Measurements from ENCODE around the gene DNAH1.

Gene DNAH1

DNA sequence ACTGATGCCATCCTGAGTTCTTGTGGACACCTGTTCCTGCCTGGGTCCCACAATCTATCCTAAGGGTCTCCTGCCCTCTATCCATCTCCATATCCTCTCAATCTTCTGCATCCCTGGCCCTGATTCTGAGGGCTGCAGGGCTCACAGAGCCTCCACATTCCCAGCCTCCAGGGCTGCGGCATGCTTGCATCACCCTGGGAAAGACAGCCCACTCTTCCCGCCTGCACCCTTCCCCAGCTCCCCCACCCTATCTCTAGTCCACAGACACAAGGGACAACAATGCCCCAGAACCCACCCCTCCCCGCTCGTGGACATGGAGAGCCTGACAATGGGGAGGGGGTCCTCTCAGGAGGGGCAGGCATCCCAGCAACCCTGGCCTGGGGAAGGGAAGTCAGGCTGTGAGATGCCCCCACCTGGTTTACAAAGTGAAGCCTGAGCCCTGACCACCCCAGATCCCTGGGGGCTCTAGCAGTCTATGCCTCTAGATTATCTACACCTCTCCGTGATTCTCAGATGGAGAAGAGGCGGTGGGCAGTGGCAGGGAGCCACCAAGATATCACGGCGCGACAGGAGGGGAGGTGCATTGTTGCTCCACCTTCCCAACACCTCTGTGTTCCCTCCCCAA, 118.5 kb downstream of the DNAH1 start:
- Mint-ChIP-seq H3K27ac (no peak overlapping the region), H3K36me3 (ENCODE audit: low read depth) (no peaks in the 10 kb centered on the region), H3K9me3 (no peaks in the 10 kb centered on the region), H3K27me3 (no peaks in the 10 kb centered on the region), H3K4me3 (no peak overlapping the region), H3K4me1 (no peaks in the 10 kb centered on the region)
- no peak for ATAC-seq
- no peak for DNase-seq

DNA sequence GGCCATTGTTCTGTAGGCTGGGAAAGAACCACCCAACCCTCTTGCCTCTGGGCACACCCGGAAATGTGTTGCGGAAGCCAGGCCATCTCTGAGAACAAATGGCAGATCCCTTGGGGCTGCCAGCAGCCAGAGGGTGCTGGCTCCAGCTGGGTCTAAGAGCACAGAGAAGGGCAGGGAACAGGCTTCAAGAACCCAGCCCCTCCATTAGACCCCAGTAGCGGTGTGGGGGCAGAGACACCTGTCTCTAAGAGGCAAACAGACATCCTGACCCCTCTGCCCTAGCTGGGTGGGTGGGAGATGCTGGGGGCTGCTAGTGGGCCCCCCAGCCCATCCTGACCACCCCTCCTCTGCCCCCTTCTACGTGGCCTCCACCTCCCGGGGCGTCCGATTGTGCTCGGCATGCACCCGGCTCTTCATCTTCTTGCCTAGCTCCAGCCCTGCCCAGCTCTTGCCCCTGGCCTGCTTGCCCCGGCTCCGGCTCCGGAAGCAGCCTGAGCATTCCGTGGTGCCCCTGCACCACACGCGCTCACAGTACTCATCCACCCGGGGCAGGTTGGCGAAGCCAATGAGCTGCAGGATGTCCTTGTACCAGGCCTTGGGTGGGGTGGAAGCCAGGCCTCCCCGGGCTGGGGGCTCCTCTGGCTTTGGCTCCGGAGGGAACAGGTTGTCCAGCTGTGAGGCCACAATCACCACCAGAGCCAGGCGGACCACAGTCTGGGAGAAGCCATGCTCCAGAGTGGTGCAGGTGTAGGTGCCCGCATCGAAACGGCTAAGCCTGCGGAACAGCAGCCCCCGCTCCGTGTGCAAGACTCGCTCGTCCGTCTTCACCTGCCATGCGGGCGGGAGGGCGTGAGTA, 119.4 kb downstream of the DNAH1 start:
- ATAC-seq (no peak), DNase-seq (no peak)
- Mint-ChIP-seq H3K27ac (no peak overlapping the region), H3K4me1 (no peaks in the 10 kb centered on the region), H3K9me3 (no peaks in the 10 kb centered on the region), H3K27me3 (no peaks in the 10 kb centered on the region), H3K4me3 (no peak overlapping the region), H3K36me3 (ENCODE audit: low read depth) (no peaks in the 10 kb centered on the region)

- no peaks in the 10 kb centered on the region for H3K4me1 Mint-ChIP-seq
- no peaks in the 10 kb centered on the region for H3K36me3 Mint-ChIP-seq (ENCODE audit: low read depth)
- no peaks in the 10 kb centered on the region for H3K9me3 Mint-ChIP-seq
- H3K4me3 Mint-ChIP-seq = no peak overlapping the region
- no peaks in the 10 kb centered on the region for H3K27me3 Mint-ChIP-seq
- ATAC-seq (no peak), DNase-seq (no peak)
- no peak overlapping the region for H3K27ac Mint-ChIP-seq
Measured at GRCh38 chr3:52436500-52437149, 120.5 kb downstream of the DNAH1 start.

DNA sequence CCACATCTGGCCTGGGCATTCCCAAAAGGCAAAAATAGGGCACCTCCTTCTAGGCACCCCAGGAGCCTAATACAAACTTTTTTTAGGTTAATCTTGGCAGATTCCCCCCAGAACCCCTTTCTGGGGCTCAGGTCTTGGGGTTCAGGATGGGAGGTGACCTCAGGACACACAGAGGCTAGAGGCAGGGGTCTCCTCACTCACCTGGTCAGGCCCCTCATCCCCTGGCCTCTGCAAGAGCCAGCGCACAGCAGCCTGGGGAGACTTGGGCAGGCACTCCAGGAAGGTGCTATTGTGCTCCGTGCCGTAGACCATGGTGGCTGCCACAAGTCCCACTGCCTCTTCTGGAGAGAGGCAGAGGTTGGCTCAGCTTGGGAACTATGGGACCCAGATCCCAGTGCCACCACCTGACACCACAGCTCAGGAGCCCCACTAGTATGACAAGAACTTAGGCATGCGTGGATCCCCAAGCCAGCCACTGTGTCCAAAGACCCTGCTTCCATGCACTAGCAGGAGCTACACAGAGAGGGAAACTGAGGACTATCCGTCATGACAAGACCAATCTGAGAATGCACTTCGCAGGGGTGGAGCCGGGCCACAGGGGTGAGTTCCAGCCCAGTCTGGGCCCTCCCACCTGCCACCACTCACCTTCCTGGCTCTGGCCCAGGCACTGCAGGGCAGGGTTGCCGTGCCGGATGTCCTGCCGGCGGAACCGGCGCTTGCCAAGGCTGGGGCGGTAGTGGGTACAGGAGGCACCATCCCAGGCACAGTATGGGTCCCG, 121.4 kb downstream of the DNAH1 start:
- no peak for ATAC-seq
- no peaks in the 10 kb centered on the region for H3K4me1 Mint-ChIP-seq
- no peak overlapping the region for H3K27ac Mint-ChIP-seq

DNA sequence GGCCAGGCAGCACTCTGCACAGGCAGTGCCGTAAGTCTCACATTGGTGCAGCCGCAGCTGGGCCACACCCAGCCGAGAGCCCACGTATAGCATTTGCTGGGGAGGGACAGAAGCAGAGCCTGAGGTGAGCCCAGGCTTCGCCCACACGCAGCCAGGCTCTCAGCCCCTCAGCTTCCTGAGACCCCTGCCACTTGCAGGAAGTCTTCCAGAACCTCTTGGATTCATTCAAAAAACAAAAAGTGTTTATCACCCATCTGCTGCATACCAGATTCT, 121.9 kb downstream of the DNAH1 start:
- no peak overlapping the region for H3K4me3 Mint-ChIP-seq
- no peak for ATAC-seq
- H3K27me3 Mint-ChIP-seq = no peaks in the 10 kb centered on the region
- DNase-seq = no peak
- H3K36me3 Mint-ChIP-seq (ENCODE audit: low read depth) = no peaks in the 10 kb centered on the region
- no peaks in the 10 kb centered on the region for H3K4me1 Mint-ChIP-seq
- no peak overlapping the region for H3K27ac Mint-ChIP-seq
- no peaks in the 10 kb centered on the region for H3K9me3 Mint-ChIP-seq

More for the DNA sequence above, 121.4 kb downstream of the DNAH1 start:
- Mint-ChIP-seq H3K36me3 (ENCODE audit: low read depth) (no peaks in the 10 kb centered on the region), H3K9me3 (no peaks in the 10 kb centered on the region), H3K27me3 (no peaks in the 10 kb centered on the region), H3K4me3 (no peak overlapping the region)
- DNase-seq = no peak

- Mint-ChIP-seq H3K9me3 (no peaks in the 10 kb centered on the region), H3K27ac (no peak overlapping the region), H3K36me3 (ENCODE audit: low read depth) (no peaks in the 10 kb centered on the region), H3K4me1 (no peaks in the 10 kb centered on the region), H3K4me3 (no peak overlapping the region), H3K27me3 (no peaks in the 10 kb centered on the region)
- no peak for ATAC-seq
- DNase-seq = no peak
Measured at GRCh38 chr3:52438579-52439425, 122.7 kb downstream of the DNAH1 start.

- no peak for DNase-seq
- no peaks in the 10 kb centered on the region for H3K9me3 Mint-ChIP-seq
- no peaks in the 10 kb centered on the region for H3K27me3 Mint-ChIP-seq
- no peak overlapping the region for H3K27ac Mint-ChIP-seq
- H3K4me3 Mint-ChIP-seq = no peak overlapping the region
- no peak for ATAC-seq
- H3K4me1 Mint-ChIP-seq = peaks cover 4% of the 10 kb centered on the region
- H3K36me3 Mint-ChIP-seq (ENCODE audit: low read depth) = no peaks in the 10 kb centered on the region
Measured at GRCh38 chr3:52439426-52440248, 123.5 kb downstream of the DNAH1 start.

DNA sequence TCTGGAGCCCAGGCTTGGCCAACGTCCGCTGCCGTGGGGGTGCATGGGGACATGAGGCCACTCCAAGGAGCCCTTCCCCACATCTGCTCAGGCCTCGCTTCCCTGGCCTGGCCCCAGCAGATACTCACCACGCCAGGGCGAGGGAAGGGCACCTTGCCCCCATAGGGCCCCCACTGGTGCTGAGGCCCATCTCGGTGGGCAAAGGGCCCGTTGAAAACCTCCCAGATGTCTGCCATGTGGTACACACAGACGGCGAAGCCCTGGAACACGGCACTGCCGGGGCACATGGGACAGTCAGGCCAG, 124.1 kb downstream of the DNAH1 start:
- ATAC-seq = no peak
- no peaks in the 10 kb centered on the region for H3K9me3 Mint-ChIP-seq

GRCh38 chr3:52440671-52441070, 124.6 kb downstream of the DNAH1 start:
- H3K4me1 Mint-ChIP-seq = peaks cover 5% of the 10 kb centered on the region
- H3K27ac Mint-ChIP-seq = no peak overlapping the region
- no peak for DNase-seq
- no peaks in the 10 kb centered on the region for H3K27me3 Mint-ChIP-seq
- no peaks in the 10 kb centered on the region for H3K9me3 Mint-ChIP-seq
- ATAC-seq = no peak
- H3K4me3 Mint-ChIP-seq = no peak overlapping the region
- no peaks in the 10 kb centered on the region for H3K36me3 Mint-ChIP-seq (ENCODE audit: low read depth)

More for the DNA sequence above, 124.1 kb downstream of the DNAH1 start:
- Mint-ChIP-seq H3K4me3 (no peak overlapping the region), H3K27me3 (no peaks in the 10 kb centered on the region), H3K36me3 (ENCODE audit: low read depth) (no peaks in the 10 kb centered on the region), H3K4me1 (peaks cover 5% of the 10 kb centered on the region), H3K27ac (no peak overlapping the region)
- no peak for DNase-seq

DNA sequence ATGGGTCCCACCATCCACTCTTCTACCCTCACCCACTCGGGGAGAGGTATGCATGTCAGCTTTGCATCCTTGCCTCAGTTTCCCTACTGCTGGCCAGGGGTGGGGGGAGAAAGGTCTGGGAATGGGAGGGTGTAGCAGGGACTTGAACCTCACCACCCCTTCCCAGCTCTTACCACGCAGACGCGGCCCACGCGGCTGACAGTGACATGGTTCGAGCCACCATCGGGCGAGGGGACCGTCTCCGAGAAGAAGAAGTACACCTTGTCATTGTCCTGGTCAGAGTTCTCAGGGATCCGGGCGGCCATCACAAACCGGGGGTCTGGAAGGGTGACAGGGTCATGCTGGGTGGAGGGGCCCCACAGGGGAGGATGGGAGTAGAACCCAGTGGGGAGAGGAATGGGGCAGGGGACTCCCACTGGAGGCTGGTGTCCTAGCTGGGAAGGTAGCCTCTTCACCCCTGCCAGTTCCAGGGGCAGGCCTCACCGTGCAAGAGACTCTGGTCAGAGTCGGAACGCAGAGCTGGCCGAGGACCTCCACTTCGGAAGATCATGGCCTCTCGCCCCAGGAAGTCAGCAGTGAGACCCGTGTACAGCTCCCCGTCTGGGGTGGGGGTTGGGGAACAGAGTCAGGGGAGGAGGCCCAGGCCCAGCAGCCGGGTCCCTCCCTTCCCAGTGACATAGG, 125.1 kb downstream of the DNAH1 start:
- ATAC-seq = no peak

GRCh38 chr3:52441772-52442332, 125.7 kb downstream of the DNAH1 start:
- ATAC-seq (no peak), DNase-seq (no peak)
- no peaks in the 10 kb centered on the region for H3K36me3 Mint-ChIP-seq (ENCODE audit: low read depth)
- no peak overlapping the region for H3K4me3 Mint-ChIP-seq
- no peak overlapping the region for H3K27ac Mint-ChIP-seq
- no peaks in the 10 kb centered on the region for H3K9me3 Mint-ChIP-seq
- H3K27me3 Mint-ChIP-seq = no peaks in the 10 kb centered on the region
- peaks cover 5% of the 10 kb centered on the region for H3K4me1 Mint-ChIP-seq

More for the DNA sequence above, 125.1 kb downstream of the DNAH1 start:
- peaks cover 5% of the 10 kb centered on the region for H3K4me1 Mint-ChIP-seq
- no peak for DNase-seq
- H3K27me3 Mint-ChIP-seq = no peaks in the 10 kb centered on the region
- H3K4me3 Mint-ChIP-seq = no peak overlapping the region
- no peak overlapping the region for H3K27ac Mint-ChIP-seq
- no peaks in the 10 kb centered on the region for H3K36me3 Mint-ChIP-seq (ENCODE audit: low read depth)
- no peaks in the 10 kb centered on the region for H3K9me3 Mint-ChIP-seq

GRCh38 chr3:52442409-52443267, 126.5 kb downstream of the DNAH1 start:
- Mint-ChIP-seq H3K4me3 (no peak overlapping the region), H3K27me3 (no peaks in the 10 kb centered on the region), H3K9me3 (no peaks in the 10 kb centered on the region), H3K4me1 (peaks cover 5% of the 10 kb centered on the region), H3K27ac (no peak overlapping the region), H3K36me3 (ENCODE audit: low read depth) (no peaks in the 10 kb centered on the region)
- DNase-seq (no peak), ATAC-seq (no peak)
